ENCODE data around the gene SLC26A8.

DNA sequence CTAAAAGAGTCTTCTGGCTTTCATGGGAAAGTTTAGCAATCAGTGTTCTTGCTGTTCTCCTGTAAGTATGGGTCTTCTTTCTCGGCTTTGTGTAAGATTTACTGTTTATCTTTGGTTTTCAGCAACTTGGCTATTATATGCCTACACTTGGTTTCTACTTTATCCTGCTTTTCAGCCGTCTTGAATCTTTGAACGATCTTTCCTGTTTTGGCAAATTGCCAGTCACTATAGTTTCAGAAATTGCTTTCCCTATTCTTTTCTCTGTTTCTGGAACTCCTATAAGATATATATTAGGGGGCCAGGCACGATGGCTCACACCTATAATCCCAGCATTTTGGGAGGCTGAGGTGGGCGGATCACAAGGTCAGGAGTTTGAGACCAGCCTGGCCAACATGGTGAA, 89.0 kb downstream of the SLC26A8 start:
- TF ChIP-seq, protein P1, sequence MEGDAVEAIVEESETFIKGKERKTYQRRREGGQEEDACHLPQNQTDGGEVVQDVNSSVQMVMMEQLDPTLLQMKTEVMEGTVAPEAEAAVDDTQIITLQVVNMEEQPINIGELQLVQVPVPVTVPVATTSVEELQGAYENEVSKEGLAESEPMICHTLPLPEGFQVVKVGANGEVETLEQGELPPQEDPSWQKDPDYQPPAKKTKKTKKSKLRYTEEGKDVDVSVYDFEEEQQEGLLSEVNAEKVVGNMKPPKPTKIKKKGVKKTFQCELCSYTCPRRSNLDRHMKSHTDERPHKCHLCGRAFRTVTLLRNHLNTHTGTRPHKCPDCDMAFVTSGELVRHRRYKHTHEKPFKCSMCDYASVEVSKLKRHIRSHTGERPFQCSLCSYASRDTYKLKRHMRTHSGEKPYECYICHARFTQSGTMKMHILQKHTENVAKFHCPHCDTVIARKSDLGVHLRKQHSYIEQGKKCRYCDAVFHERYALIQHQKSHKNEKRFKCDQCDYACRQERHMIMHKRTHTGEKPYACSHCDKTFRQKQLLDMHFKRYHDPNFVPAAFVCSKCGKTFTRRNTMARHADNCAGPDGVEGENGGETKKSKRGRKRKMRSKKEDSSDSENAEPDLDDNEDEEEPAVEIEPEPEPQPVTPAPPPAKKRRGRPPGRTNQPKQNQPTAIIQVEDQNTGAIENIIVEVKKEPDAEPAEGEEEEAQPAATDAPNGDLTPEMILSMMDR (IDR thresholded peaks at IDR 0.05): no peak
- no peak for TF ChIP-seq POLR2A (IDR thresholded peaks at IDR 0.05)
